ENCODE results near the gene FREY1. TPM values are rescaled to one million over a fixed set of nuclear protein-coding genes. Genes with fewer than 3 reads are reported as not detected.
A peak's percentile ranks its signal among the peaks of the same experiment; 100 is the strongest.

The FREY1 gene
- total RNA-seq, 3 donors from 2014 or later, result 0.48 to 3.2 (median 0.98) TPM

- Histone ChIP-seq H3K4me3 (no peak overlapping the region), H3K27me3 (no peaks in the 10 kb centered on the region), H3K27ac (peak overlapping the region; percentile 58 to 77), H3K9me3 (no peaks in the 10 kb centered on the region), H3K36me3 (no peaks in the 10 kb centered on the region), H3K4me1 (peaks cover 0 to 7% of the 10 kb centered on the region in 2 donors)
- intact Hi-C loops (cut with DNase I; ENCODE audit: low total_unique reads), result no loop called here
- no peak for DNase-seq (ENCODE audit: low spot score in 2 of 2)
- TF ChIP-seq POLR2AphosphoS5 (IDR thresholded peaks at IDR 0.05), result no peak
- TF ChIP-seq POLR2A (IDR thresholded peaks at IDR 0.05), result no peak
- TF ChIP-seq, protein P1, sequence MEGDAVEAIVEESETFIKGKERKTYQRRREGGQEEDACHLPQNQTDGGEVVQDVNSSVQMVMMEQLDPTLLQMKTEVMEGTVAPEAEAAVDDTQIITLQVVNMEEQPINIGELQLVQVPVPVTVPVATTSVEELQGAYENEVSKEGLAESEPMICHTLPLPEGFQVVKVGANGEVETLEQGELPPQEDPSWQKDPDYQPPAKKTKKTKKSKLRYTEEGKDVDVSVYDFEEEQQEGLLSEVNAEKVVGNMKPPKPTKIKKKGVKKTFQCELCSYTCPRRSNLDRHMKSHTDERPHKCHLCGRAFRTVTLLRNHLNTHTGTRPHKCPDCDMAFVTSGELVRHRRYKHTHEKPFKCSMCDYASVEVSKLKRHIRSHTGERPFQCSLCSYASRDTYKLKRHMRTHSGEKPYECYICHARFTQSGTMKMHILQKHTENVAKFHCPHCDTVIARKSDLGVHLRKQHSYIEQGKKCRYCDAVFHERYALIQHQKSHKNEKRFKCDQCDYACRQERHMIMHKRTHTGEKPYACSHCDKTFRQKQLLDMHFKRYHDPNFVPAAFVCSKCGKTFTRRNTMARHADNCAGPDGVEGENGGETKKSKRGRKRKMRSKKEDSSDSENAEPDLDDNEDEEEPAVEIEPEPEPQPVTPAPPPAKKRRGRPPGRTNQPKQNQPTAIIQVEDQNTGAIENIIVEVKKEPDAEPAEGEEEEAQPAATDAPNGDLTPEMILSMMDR (IDR thresholded peaks at IDR 0.05), result no peak
Measured at GRCh38 chr11:45928535-45929215, 21.6 kb upstream of the FREY1 start.

- DNase-seq (ENCODE audit: low spot score in 2 of 2), result no peak
Measured at GRCh38 chr11:45927684-45928413, 20.8 kb upstream of the FREY1 start.

DNA sequence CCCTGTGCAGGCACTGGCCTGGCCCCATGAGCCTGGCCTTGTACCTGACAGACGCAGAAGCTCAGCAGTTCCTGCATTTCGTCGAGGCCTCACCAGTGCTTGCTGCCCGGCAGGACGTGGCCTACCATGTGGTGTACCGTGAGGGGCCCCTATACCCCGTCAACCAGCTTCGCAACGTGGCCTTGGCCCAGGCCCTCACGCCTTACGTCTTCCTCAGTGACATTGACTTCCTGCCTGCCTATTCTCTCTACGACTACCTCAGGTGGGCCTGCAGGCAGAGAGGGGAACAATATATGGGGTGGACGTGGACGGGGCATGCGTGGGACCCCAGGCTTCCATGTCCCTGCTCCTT is 20.2 kb upstream of the FREY1 start:
- Histone ChIP-seq H3K36me3 (no peaks in the 10 kb centered on the region), H3K27me3 (no peaks in the 10 kb centered on the region), H3K9me3 (no peaks in the 10 kb centered on the region), H3K4me1 (peaks cover 0 to 7% of the 10 kb centered on the region in 2 donors), H3K4me3 (no peak overlapping the region), H3K27ac (peak overlapping the region in 1 of 2 donors; percentile 25)
- TF ChIP-seq POLR2AphosphoS5 (IDR thresholded peaks at IDR 0.05), result no peak
- TF ChIP-seq POLR2A (IDR thresholded peaks at IDR 0.05), result no peak
- TF ChIP-seq, protein P1 (IDR thresholded peaks at IDR 0.05), result no peak
- DNase-seq (ENCODE audit: low spot score in 2 of 2), result no peak
- intact Hi-C loops (cut with DNase I; ENCODE audit: low total_unique reads), result no loop called here

More at GRCh38 chr11:45927684-45928413, 20.8 kb upstream of the FREY1 start:
- peak overlapping the region in 1 of 2 donors; percentile 58 for H3K27ac ChIP-seq
- no peak overlapping the region for H3K4me3 ChIP-seq
- H3K36me3 ChIP-seq, result no peaks in the 10 kb centered on the region
- no peak for TF ChIP-seq POLR2A (IDR thresholded peaks at IDR 0.05)
- TF ChIP-seq, protein P1 (IDR thresholded peaks at IDR 0.05), result no peak
- no peak for TF ChIP-seq POLR2AphosphoS5 (IDR thresholded peaks at IDR 0.05)
- intact Hi-C loops (cut with DNase I; ENCODE audit: low total_unique reads), result no loop called here
- no peaks in the 10 kb centered on the region for H3K27me3 ChIP-seq
- peaks cover 0 to 7% of the 10 kb centered on the region in 2 donors for H3K4me1 ChIP-seq
- H3K9me3 ChIP-seq, result no peaks in the 10 kb centered on the region

GRCh38 chr11:45926536-45927331 is 19.7 kb upstream of the FREY1 start:
- no peaks in the 10 kb centered on the region for H3K36me3 ChIP-seq
- no peak overlapping the region for H3K4me3 ChIP-seq
- intact Hi-C loops (cut with DNase I; ENCODE audit: low total_unique reads), result no loop called here
- no peaks in the 10 kb centered on the region for H3K27me3 ChIP-seq
- TF ChIP-seq POLR2A (IDR thresholded peaks at IDR 0.05) (no peak), POLR2AphosphoS5 (IDR thresholded peaks at IDR 0.05) (no peak)
- TF ChIP-seq, protein P1 (IDR thresholded peaks at IDR 0.05), result no peak
- no peak for DNase-seq (ENCODE audit: low spot score in 2 of 2)
- H3K27ac ChIP-seq, result peak overlapping the region in 1 of 2 donors; percentile 25
- no peaks in the 10 kb centered on the region for H3K9me3 ChIP-seq
- peaks cover 0 to 7% of the 10 kb centered on the region in 2 donors for H3K4me1 ChIP-seq
